RWPE1 (cell line): ENCODE results near the gene MBNL1.
"Not testable (repeated sequence)": the region's sequence is repeated elsewhere in the genome, so short reads cannot be mapped to it uniquely, and the experiment has no call there.

ENCODE experiments used
- CTCF ChIA-PET: fragments of 350-600 bp; sonication (Branson Sonifier 250); formaldehyde crosslinking; extraction: SDS; loops from one replicate; lab custom pipeline; 2021; lab: Yijun Ruan, JAX
- POLR2A ChIA-PET: fragments of 400-600 bp; formaldehyde crosslinking; extraction: SDS; loops from one replicate; lab custom pipeline; 2020; ENCODE audit warnings: antibody characterized with exemption; ENCODE audit not compliant: low non-redundant PET; lab: Yijun Ruan, JAX
- DNase-seq: peaks from one replicate; pipeline ENCODE4 v3.0.0; 2012; ENCODE audit warnings: low spot score
- H3K27ac ChIP-seq: fragments of 450-650 bp; 2 replicates; pipeline ENCODE4 v1.5.1; 2017
- CTCF ChIP-seq: fragments of 450-650 bp; conservative IDR thresholded peaks from 2 replicates; pipeline ENCODE4 v1.5.1; 2017; ENCODE audit warnings: low read depth, mild to moderate bottlenecking

The MBNL1 gene

GRCh38 chr3:152421162-152421561 lies 152.4 kb downstream of the MBNL1 start:
- CTCF ChIA-PET, result interaction anchor here (1.1 kb wide), 1 partner anchor 10 kb away, joined by 4 read pairs; no protein-coding TSS in a partner anchor
- POLR2A ChIA-PET, result no interaction called here
- DNase-seq, result no peak
- TF ChIP-seq CTCF, result no peak
- H3K27ac ChIP-seq, result no peak overlapping the region

GRCh38 chr3:152426393-152426792 lies 157.7 kb downstream of the MBNL1 start:
- no peak for TF ChIP-seq CTCF
- DNase-seq, result no peak
- ChIA-PET CTCF (no interaction called here), POLR2A (no interaction called here)
- H3K27ac ChIP-seq, result no peak overlapping the region

GRCh38 chr3:152428577-152428976 lies 159.8 kb downstream of the MBNL1 start:
- no peak for DNase-seq
- CTCF ChIA-PET, result no interaction called here
- H3K27ac ChIP-seq, result no peak overlapping the region
- POLR2A ChIA-PET, result no interaction called here
- no peak for TF ChIP-seq CTCF

DNA sequence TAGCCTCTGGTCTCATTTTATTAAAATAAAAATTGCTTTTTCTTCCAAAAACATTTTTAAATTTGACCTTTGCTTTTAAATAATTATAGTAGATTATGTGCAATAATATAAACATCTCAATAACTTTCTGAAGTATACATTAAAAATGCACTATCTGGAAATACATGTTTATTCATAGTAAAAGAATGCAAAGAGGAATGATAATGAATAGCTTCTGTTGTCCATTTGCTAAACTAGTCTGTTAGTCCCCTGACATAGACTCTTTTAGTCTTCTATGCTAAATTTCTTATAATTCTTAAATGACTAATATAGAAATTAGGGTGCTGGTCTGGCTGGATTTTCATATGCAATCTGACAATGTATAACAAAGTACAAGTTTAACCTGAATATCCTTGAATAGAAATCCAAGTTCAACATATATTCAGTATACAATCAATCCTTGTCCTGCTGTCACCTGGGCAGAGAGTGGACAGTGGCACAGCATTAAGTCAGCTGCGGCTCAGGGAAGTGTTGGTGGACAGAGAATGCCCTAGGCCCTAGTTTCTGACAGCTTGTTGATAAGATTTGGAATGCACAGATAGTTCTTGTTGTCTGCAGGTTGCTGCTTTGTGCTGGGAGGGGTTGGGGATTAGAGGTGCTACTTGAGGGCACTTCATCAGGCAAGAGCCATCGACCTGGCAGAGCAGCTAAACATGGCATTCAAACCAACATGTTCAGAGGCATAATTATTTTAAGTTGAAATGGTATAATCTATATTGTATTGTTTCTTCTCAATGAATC lies 161.7 kb downstream of the MBNL1 start:
- no peak for DNase-seq
- CTCF ChIA-PET, result interaction anchor here (0.6 kb wide), 2 partner anchors 48 to 314 kb away, joined by 3 to 6 read pairs; no protein-coding TSS in a partner anchor
- no peak for TF ChIP-seq CTCF
- no peak overlapping the region for H3K27ac ChIP-seq
- POLR2A ChIA-PET, result no interaction called here

- DNase-seq, result no peak
- POLR2A ChIA-PET, result no interaction called here
Measured at GRCh38 chr3:152434142-152434541, 165.4 kb downstream of the MBNL1 start.

DNA sequence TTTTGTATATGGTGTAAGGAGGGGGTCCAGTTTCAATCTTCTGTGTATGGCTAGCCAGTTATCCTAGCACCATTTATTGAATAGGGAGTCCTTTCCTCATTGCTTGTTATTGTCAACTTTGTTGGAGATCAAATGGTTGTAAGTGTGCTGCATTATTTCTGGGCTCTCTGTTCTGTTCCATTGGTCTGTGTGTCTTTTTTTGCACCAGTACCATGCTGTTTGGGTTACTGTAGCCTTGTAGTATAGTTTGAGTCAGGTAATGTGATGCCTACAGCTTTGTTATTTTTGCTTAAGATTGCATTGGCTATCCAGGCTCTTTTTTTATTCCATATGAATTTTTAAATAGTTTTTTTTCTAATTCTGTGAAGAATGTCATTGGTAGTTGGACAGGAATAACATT lies 166.5 kb downstream of the MBNL1 start:
- H3K27ac ChIP-seq, DNase-seq, POLR2A ChIA-PET: not testable (repeated sequence)
- CTCF ChIA-PET, result interaction anchor here (0.6 kb wide), 1 partner anchor 13 kb away, joined by 6 read pairs; no protein-coding TSS in a partner anchor

More at GRCh38 chr3:152434142-152434541, 165.4 kb downstream of the MBNL1 start:
- H3K27ac ChIP-seq, result no peak overlapping the region
- no peak for TF ChIP-seq CTCF
- CTCF ChIA-PET, result no interaction called here
